Ovary (tissue), 9 donors: ENCODE measurements around the gene PAK1. TPM values are rescaled to one million over a fixed set of nuclear protein-coding genes. Genes with fewer than 3 reads are reported as not detected.

Experiments
- DNase-seq, 5 donors: peaks; one replicate each; pipeline ENCODE4 v3.0.0-alpha.2; 2019 to 2020
- H3K27ac ChIP-seq, 2 donors: fragments of 200-600 bp; one replicate each; pipeline versions ENCODE4 v1.5.1 to v1.8.0; 2019 to 2022
- H3K27me3 ChIP-seq: fragments of 200-600 bp; one replicate; pipeline ENCODE4 v1.8.0; 2022
- H3K36me3 ChIP-seq: fragments of 200-600 bp; sonication (generic); one replicate; pipeline ENCODE4 v1.5.1; 2019
- H3K4me1 ChIP-seq: one replicate; pipeline ENCODE4 v1.8.1; 2013; ENCODE audit warnings: mild to moderate bottlenecking, moderate library complexity; ENCODE audit not compliant: insufficient read depth
- H3K4me3 ChIP-seq: fragments of 200-600 bp; sonication (generic); one replicate; pipeline ENCODE4 v1.5.1; 2017
- H3K9me3 ChIP-seq, 2 donors: fragments of 200-600 bp in 1 of 2; sonication (generic) in 1 of 2; one replicate each; pipeline versions ENCODE4 v1.5.1 to v1.8.1; 2013 to 2019; ENCODE audit warnings: mild to moderate bottlenecking in 1 of 2, moderate library complexity in 1 of 2
- CTCF ChIP-seq, 3 donors: fragments of 450-650 bp in 2 of 3; fragments of 200-600 bp in 1 of 3; IDR thresholded peaks; one replicate each; pipeline versions ENCODE4 v1.5.1 to v1.8.0; 2016 to 2022; ENCODE audit warnings: antibody characterized with exemption in 3 of 3, mild to moderate bottlenecking in 1 of 3
- EP300 ChIP-seq: sonication (generic); formaldehyde crosslinking; IDR thresholded peaks from one replicate; pipeline ENCODE4 v1.6.1; 2017; ENCODE audit warnings: antibody characterized with exemption
- POLR2A ChIP-seq: fragments of 450-650 bp; IDR thresholded peaks from one replicate; pipeline ENCODE4 v1.6.1; 2017; ENCODE audit warnings: antibody characterized with exemption, mild to moderate bottlenecking, moderate library complexity
- WGBS, 3 donors: extraction: QIAGEN DNeasy Blood & Tissue Kit in 1 of 3; methylation state at CpG; one replicate each; pipeline versions ENCODE4 v1.1.5 to v1.1.7; 2013 to 2017; 5-methylcytosine and 5-hydroxymethylcytosine counted together
- intact Hi-C, 4 donors: fragments of 100-400 bp; cut with DNase I; formaldehyde crosslinking; loops; one replicate each; pipeline versions ENCODE4 v1.11.0 to v1.15.1; 2022 to 2023
- polyA plus RNA-seq, 2 donors: library from polyadenylated mRNA; stranded (reverse); fragments of 200-250 nt in 1 of 2; fragments of 350-450 nt in 1 of 2; fragmentation: Illumina TruSeq in 1 of 2; extraction: RNeasy Lipid Tissue Mini Kit (QIAGEN cat#74804) in 1 of 2; gene quantifications; one replicate each; pipeline ENCODE4 v1.2.3, GENCODE V29; 2013 to 2014
- total RNA-seq, 7 donors: library from RNA; depleted of rRNA in 2 of 7; stranded (reverse); fragments of >200 nt in 2 of 7; fragmentation: NEBNext Ultra II Directional in 3 of 7; extraction: Animal tissue kit (Norgen Biotek cat#: 25700) in 3 of 7; gene quantifications; one replicate each; pipeline versions ENCODE4 v1.1.0 to v1.2.4, GENCODE V29; 2016 to 2023
- donor health status: DM: no; HTN: no; CAD: no; lungs with moderate emphysema.
- donor health status: DM: no; HTN: no; CAD: no.
- donor health status: Bipolar disorder and iron deficiency.
- donor health status: DM: yes; HTN: yes; CAD: no.
- donor health status: DM: no; HTN: no; CAD: no.
- donor health status: DM: yes; HTN: yes; CAD: no.

The PAK1 gene
- total and polyA plus RNA-seq, 9 donors = 18.4 to 53.0 (median 42.3) TPM

GRCh38 chr11:77510851-77511250 is 37.0 kb upstream of the PAK1 start:
- Histone ChIP-seq H3K36me3 (no peaks in the 10 kb centered on the region), H3K4me3 (no peak overlapping the region), H3K27me3 (no peaks in the 10 kb centered on the region), H3K4me1 (no peaks in the 10 kb centered on the region), H3K9me3 (no peaks in the 10 kb centered on the region), H3K27ac (no peak overlapping the region)
- intact Hi-C loops = no loop called here
- WGBS, 3 donors = 35 to 50% (median 39%) methylated on average over 1 of the region's 1 CpG
- no peak for DNase-seq
- no peak for TF ChIP-seq POLR2A
- TF ChIP-seq EP300 = no peak
- no peak for TF ChIP-seq CTCF (IDR thresholded peaks at IDR 0.05)

GRCh38 chr11:77510095-77510494 is 36.2 kb upstream of the PAK1 start:
- no peaks in the 10 kb centered on the region for H3K36me3 ChIP-seq
- no peaks in the 10 kb centered on the region for H3K9me3 ChIP-seq
- no peaks in the 10 kb centered on the region for H3K4me1 ChIP-seq
- intact Hi-C loops = no loop called here
- no peak overlapping the region for H3K4me3 ChIP-seq
- 92 to 96% (median 92%) methylated on average over 3 of the region's 3 CpGs for WGBS, 3 donors
- no peak for TF ChIP-seq EP300
- no peak for DNase-seq
- no peaks in the 10 kb centered on the region for H3K27me3 ChIP-seq
- H3K27ac ChIP-seq = no peak overlapping the region

- Histone ChIP-seq H3K4me3 (no peak overlapping the region), H3K9me3 (no peaks in the 10 kb centered on the region), H3K36me3 (no peaks in the 10 kb centered on the region), H3K27ac (no peak overlapping the region), H3K27me3 (no peaks in the 10 kb centered on the region), H3K4me1 (peaks cover 2% of the 10 kb centered on the region)
- intact Hi-C loops = no loop called here
- WGBS, 3 donors = 69 to 75% (median 73%) methylated on average over 2 of the region's 2 CpGs
- no peak for DNase-seq
- TF ChIP-seq POLR2A (no peak), EP300 (no peak), CTCF (IDR thresholded peaks at IDR 0.05) (no peak)
Measured at GRCh38 chr11:77508019-77508418, 34.1 kb upstream of the PAK1 start.

- no peak for TF ChIP-seq EP300
- TF ChIP-seq CTCF (IDR thresholded peaks at IDR 0.05) = no peak
- TF ChIP-seq POLR2A = no peak
- Histone ChIP-seq H3K27me3 (no peaks in the 10 kb centered on the region), H3K27ac (no peak overlapping the region), H3K4me3 (no peak overlapping the region), H3K9me3 (no peaks in the 10 kb centered on the region), H3K4me1 (peaks cover 6% of the 10 kb centered on the region), H3K36me3 (no peaks in the 10 kb centered on the region)
- intact Hi-C loops = no loop called here
- DNase-seq = no peak
- 86 to 90% (median 89%) methylated on average over 2 of the region's 2 CpGs for WGBS, 3 donors
Measured at GRCh38 chr11:77506857-77507256, 33.0 kb upstream of the PAK1 start.

GRCh38 chr11:77505956-77506355 is 32.1 kb upstream of the PAK1 start:
- H3K4me1 ChIP-seq = peaks cover 6% of the 10 kb centered on the region
- intact Hi-C loops = no loop called here
- no peaks in the 10 kb centered on the region for H3K27me3 ChIP-seq
- H3K36me3 ChIP-seq = no peaks in the 10 kb centered on the region
- no peaks in the 10 kb centered on the region for H3K9me3 ChIP-seq
- no peak for DNase-seq
- no peak overlapping the region for H3K4me3 ChIP-seq
- 65 to 72% (median 66%) methylated on average over 3 of the region's 3 CpGs for WGBS, 3 donors
- TF ChIP-seq CTCF (IDR thresholded peaks at IDR 0.05) = no peak
- TF ChIP-seq EP300 = no peak
- no peak for TF ChIP-seq POLR2A
- no peak overlapping the region for H3K27ac ChIP-seq
